ENCODE measurements around the gene FZD8. TPM values are rescaled to one million over a fixed set of nuclear protein-coding genes. Genes with fewer than 3 reads are reported as not detected.

The FZD8 gene
- total RNA-seq, 1 experiment from 2014 or later: 0.22 TPM

- H3K79me2 ChIP-seq (ENCODE audit: insufficient read depth, low read length): no peaks in the 10 kb centered on the region
- H3K27me3 ChIP-seq (ENCODE audit: insufficient read depth, low read length): peaks cover 9% of the 10 kb centered on the region
- intact Hi-C loops (cut with micrococcal nuclease): no loop called here
- no peak overlapping the region for H3K27ac ChIP-seq (ENCODE audit: low read depth, low read length)
- H2AFZ ChIP-seq (ENCODE audit: low read depth, low read length, poor library complexity, severe bottlenecking): no peak overlapping the region
- ChIA-PET CTCF (interaction anchor here (1.2 kb wide), 1 partner anchor 514 kb away, joined by 3 read pairs; no protein-coding TSS in a partner anchor), POLR2A (no interaction called here), RAD21 (ENCODE audit: low non-redundant PET in 1 of 2, low total read pairs in 2 of 2, uncharacterized antibody in 2 of 2, unreplicated experiment in 2 of 2) (no interaction called here)
- TF ChIP-seq SP1 (IDR thresholded peaks at IDR 0.05; ENCODE audit: low read depth): no peak
- no peak for TF ChIP-seq CEBPB (IDR thresholded peaks at IDR 0.05; ENCODE audit: low read depth)
- TF ChIP-seq ZFX (IDR thresholded peaks at IDR 0.05): no peak
- TF ChIP-seq YY1 (IDR thresholded peaks at IDR 0.05; ENCODE audit: extremely low read depth, insufficient replicate concordance, low read depth, low read length): no peak
- TF ChIP-seq POLR2AphosphoS5 (IDR thresholded peaks at IDR 0.05; ENCODE audit: low read depth, low read length): no peak
- TF ChIP-seq CTCF (IDR thresholded peaks at IDR 0.05 in 2 of 3, conservative IDR thresholded peaks at IDR 0.05 in 1 of 3; ENCODE audit: borderline replicate concordance in 1 of 3, insufficient read depth in 1 of 3, low read depth in 2 of 3, low read length in 2 of 3): no peak
- TF ChIP-seq MAX (IDR thresholded peaks at IDR 0.05): no peak
- TF ChIP-seq REST (IDR thresholded peaks at IDR 0.05; ENCODE audit: low read depth): no peak
- TF ChIP-seq CBX3 (IDR thresholded peaks at IDR 0.05; ENCODE audit: low read depth): no peak
- no peak overlapping the region for H3K4me3 ChIP-seq (replicated peaks in 1 of 2; ENCODE audit: low read depth in 1 of 2, low read length in 2 of 2)
- H3K9ac ChIP-seq (ENCODE audit: low read length): no peak overlapping the region
- H3K9me3 ChIP-seq (ENCODE audit: control insufficient read depth in 1 of 2, insufficient read depth in 1 of 2, low read depth in 1 of 2, low read length in 2 of 2): no peaks in the 10 kb centered on the region
- no peaks in the 10 kb centered on the region for H4K20me1 ChIP-seq (ENCODE audit: insufficient read depth)
- H3K4me2 ChIP-seq (ENCODE audit: low read length): no peak overlapping the region
- no peaks in the 10 kb centered on the region for H3K36me3 ChIP-seq (ENCODE audit: control insufficient read depth in 1 of 2, insufficient read depth in 2 of 2, low read length in 2 of 2)
- ATAC-seq (no peak), DNase-seq (ENCODE audit: low read depth, low spot score) (no peak)
- no peaks in the 10 kb centered on the region for H3K4me1 ChIP-seq (ENCODE audit: control insufficient read depth in 1 of 2, insufficient read depth in 2 of 2, low read length in 2 of 2)
- BruUV-seq (replicated peaks): no TSS peak
- H3K9me2 ChIP-seq (ENCODE audit: insufficient read depth): no peaks in the 10 kb centered on the region
These were observed 8.8 kb downstream of the FZD8 start for GRCh38 chr10:35633006-35633980.

All from HCT116 (cell line).